GM18907 (cell line): ENCODE measurements around the gene AQR.

ENCODE experiments used
- ATAC-seq: cut with Tn5 transposase; IDR thresholded peaks from one replicate; pipeline ENCODE4 v1.9.1; 2021; ENCODE audit warnings: mild to moderate bottlenecking, moderate library complexity; ENCODE audit not compliant: unreplicated experiment

AQR gene

DNA sequence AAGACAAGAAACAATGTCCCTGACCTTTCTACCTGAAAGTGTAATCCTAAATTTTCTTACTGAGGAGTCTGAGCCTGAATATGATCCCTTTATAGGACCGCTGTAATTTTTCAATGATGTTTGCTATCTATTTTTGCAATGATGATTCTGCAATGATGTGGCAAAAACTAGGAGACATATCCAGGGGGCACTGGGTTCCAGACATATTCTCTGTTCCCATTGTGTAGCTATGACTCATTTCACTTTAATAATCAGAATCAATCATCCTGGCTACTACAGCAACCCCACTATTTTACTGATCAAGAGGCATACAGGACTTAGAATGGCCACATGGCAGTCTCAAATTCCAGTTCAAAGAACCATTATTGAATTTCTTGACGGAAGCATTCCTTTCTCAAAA lies 85.9 kb downstream of the AQR start:
- no peak for ATAC-seq

- no peak for ATAC-seq
Measured at GRCh38 chr15:34883042-34883441, 86.5 kb downstream of the AQR start.

GRCh38 chr15:34879107-34879506 lies 90.4 kb downstream of the AQR start:
- ATAC-seq, result no peak

DNA sequence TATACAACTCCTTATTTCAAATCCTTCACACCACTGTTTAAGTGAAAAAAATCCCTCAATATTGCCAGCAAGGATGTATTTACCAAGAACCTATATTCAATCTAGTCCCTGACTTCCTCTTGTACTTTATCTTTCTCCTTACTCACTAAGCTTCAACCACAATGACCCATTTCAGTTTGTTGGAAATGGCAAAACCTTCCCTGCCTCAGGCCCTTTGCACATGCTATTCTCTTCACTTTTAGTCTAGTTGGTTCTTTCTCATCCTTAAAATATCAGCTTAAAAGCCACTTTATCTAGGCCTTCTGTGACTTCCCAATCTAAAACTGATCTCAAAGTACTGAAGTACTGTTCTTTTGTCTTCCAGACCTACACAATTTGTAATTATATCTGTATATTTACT lies 92.9 kb downstream of the AQR start:
- no peak for ATAC-seq

- ATAC-seq, result no peak
Measured at GRCh38 chr15:34869110-34869509, 100.4 kb downstream of the AQR start.

GRCh38 chr15:34865531-34865930 lies 104.0 kb downstream of the AQR start:
- ATAC-seq, result no peak

DNA sequence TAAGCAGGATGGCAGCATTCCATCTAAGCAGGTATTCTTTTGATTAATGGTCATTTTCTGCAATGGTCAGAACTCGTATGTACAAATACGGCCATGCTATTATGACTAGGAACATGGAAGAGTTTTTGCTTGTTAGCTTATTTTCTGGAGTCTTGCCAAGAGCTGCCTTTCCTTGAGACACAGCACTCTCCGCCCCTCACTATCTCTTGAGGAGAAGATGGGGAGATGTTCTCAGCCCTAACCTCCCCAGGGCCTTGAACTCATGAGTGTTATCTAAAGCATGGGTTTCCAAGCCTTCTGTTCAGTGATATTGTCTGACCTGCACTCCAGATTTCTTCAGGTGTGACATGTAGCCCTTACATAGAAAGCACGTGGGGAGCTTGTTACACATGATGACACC lies 108.3 kb downstream of the AQR start:
- ATAC-seq, result no peak

GRCh38 chr15:34855893-34856292 lies 113.6 kb downstream of the AQR start:
- ATAC-seq, result no peak

GRCh38 chr15:34855413-34855812 lies 114.1 kb downstream of the AQR start:
- ATAC-seq, result no peak

GRCh38 chr15:34854232-34854631 lies 115.3 kb downstream of the AQR start:
- ATAC-seq, result no peak

- no peak for ATAC-seq
Measured at GRCh38 chr15:34853001-34853758, 116.4 kb downstream of the AQR start.

DNA sequence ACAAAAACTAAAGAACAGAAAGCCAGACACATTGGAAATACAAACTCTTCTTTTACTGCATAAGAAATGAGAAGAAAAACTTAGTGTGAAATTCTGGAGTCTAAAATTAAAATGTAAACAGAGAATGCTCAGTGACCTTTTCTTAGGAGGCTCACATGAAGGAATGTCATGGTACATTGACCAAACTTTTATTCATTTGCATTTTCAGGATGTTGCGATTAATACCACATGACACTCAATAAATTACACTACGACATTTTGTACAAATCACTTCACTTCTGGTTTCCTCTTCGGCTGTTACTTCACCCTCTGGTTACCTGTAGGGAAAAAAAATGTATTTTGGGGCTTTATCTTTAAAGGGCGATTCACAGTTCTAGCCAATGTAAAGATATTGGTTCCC lies 117.8 kb downstream of the AQR start:
- ATAC-seq, result no peak

- ATAC-seq, result no peak
Measured at GRCh38 chr15:34851007-34851406, 118.5 kb downstream of the AQR start.

- ATAC-seq, result no peak
Measured at GRCh38 chr15:34850121-34850520, 119.4 kb downstream of the AQR start.

GRCh38 chr15:34849364-34849959 lies 120.1 kb downstream of the AQR start:
- no peak for ATAC-seq

DNA sequence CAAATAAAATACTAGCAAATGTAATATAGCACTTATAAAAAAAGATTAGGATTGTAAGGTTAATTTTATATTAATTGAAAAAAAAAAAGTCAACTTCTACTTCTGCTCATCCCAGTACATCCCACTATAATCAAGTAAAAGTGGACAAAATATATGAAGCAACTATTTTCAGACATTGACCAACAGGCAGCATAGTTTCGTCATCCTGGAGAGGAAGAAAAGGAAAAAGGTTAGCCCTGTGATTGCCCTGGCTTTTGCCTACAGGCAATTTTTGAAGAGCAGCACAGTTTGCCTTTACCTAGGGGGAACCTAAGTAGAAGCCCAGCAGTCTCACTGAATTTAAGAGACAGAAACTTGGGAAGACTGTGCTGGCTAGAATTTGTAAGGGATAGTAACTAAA lies 121.9 kb downstream of the AQR start:
- no peak for ATAC-seq

GRCh38 chr15:34841262-34841725 lies 128.2 kb downstream of the AQR start:
- ATAC-seq, result no peak

GRCh38 chr15:34838282-34838681 lies 131.3 kb downstream of the AQR start:
- no peak for ATAC-seq

GRCh38 chr15:34837246-34838016 lies 132.1 kb downstream of the AQR start:
- no peak for ATAC-seq

- ATAC-seq, result no peak
Measured at GRCh38 chr15:34828145-34828911, 141.2 kb downstream of the AQR start.

DNA sequence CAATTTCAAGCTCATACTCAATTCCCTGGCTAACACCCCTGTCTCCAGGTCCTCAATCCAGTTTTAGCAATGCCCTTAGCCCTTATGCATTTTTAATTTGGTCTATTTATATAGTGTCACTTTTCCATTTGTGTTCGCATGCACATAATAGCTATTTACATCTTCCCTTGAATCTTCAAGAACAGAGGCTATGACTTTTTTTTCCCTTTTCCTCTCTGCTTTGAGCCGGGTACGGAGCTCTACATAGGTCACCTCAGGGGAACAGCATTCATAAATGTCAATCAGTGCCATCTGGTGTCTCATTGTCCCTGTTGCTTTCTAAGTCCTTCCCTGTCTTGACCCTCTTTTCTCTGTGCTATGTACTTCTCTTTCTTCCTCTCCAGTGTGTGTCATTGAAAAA lies 147.7 kb downstream of the AQR start:
- ATAC-seq, result no peak
